ENCODE results near the gene PANK1.

Gene PANK1

GRCh38 chr10:89588671-89589070, 56.4 kb downstream of the PANK1 start:
- TF ChIP-seq GATA2 (IDR thresholded peaks at IDR 0.05; ENCODE audit: low read depth, low read length) (no peak), GATA3 (IDR thresholded peaks at IDR 0.05; ENCODE audit: low read depth, low read length) (no peak)

GRCh38 chr10:89582022-89582421, 63.0 kb downstream of the PANK1 start:
- no peak for TF ChIP-seq GATA2 (IDR thresholded peaks at IDR 0.05; ENCODE audit: low read depth, low read length)
- no peak for TF ChIP-seq GATA3 (IDR thresholded peaks at IDR 0.05; ENCODE audit: low read depth, low read length)

GRCh38 chr10:89580243-89580642, 64.8 kb downstream of the PANK1 start:
- no peak for TF ChIP-seq GATA3 (IDR thresholded peaks at IDR 0.05; ENCODE audit: low read depth, low read length)
- TF ChIP-seq GATA2 (IDR thresholded peaks at IDR 0.05; ENCODE audit: low read depth, low read length), result no peak

GRCh38 chr10:89576696-89577095, 68.3 kb downstream of the PANK1 start:
- TF ChIP-seq GATA2 (IDR thresholded peaks at IDR 0.05; ENCODE audit: low read depth, low read length), result no peak
- no peak for TF ChIP-seq GATA3 (IDR thresholded peaks at IDR 0.05; ENCODE audit: low read depth, low read length)

- no peak for TF ChIP-seq GATA3 (IDR thresholded peaks at IDR 0.05; ENCODE audit: low read depth, low read length)
These were observed 69.0 kb downstream of the PANK1 start for GRCh38 chr10:89576022-89576421.

- TF ChIP-seq GATA3 (IDR thresholded peaks at IDR 0.05; ENCODE audit: low read depth, low read length), result no peak
- TF ChIP-seq GATA2 (IDR thresholded peaks at IDR 0.05; ENCODE audit: low read depth, low read length), result no peak
These were observed 70.0 kb downstream of the PANK1 start for GRCh38 chr10:89575031-89575430.

GRCh38 chr10:89574368-89574767, 70.7 kb downstream of the PANK1 start:
- no peak for TF ChIP-seq GATA2 (IDR thresholded peaks at IDR 0.05; ENCODE audit: low read depth, low read length)
- no peak for TF ChIP-seq GATA3 (IDR thresholded peaks at IDR 0.05; ENCODE audit: low read depth, low read length)

- no peak for TF ChIP-seq GATA2 (IDR thresholded peaks at IDR 0.05; ENCODE audit: low read depth, low read length)
These were observed 77.3 kb downstream of the PANK1 start for GRCh38 chr10:89567576-89568245.

GRCh38 chr10:89566992-89567391, 78.0 kb downstream of the PANK1 start:
- TF ChIP-seq GATA3 (IDR thresholded peaks at IDR 0.05; ENCODE audit: low read depth, low read length) (no peak), GATA2 (IDR thresholded peaks at IDR 0.05; ENCODE audit: low read depth, low read length) (no peak)

- TF ChIP-seq GATA2 (IDR thresholded peaks at IDR 0.05; ENCODE audit: low read depth, low read length) (no peak), GATA3 (IDR thresholded peaks at IDR 0.05; ENCODE audit: low read depth, low read length) (no peak)
These were observed 78.7 kb downstream of the PANK1 start for GRCh38 chr10:89566095-89566950.

- TF ChIP-seq GATA2 (IDR thresholded peaks at IDR 0.05; ENCODE audit: low read depth, low read length), result no peak
- no peak for TF ChIP-seq GATA3 (IDR thresholded peaks at IDR 0.05; ENCODE audit: low read depth, low read length)
These were observed 79.9 kb downstream of the PANK1 start for GRCh38 chr10:89565180-89565579.

GRCh38 chr10:89563861-89564478, 81.1 kb downstream of the PANK1 start:
- TF ChIP-seq GATA3 (IDR thresholded peaks at IDR 0.05; ENCODE audit: low read depth, low read length), result no peak
- TF ChIP-seq GATA2 (IDR thresholded peaks at IDR 0.05; ENCODE audit: low read depth, low read length), result no peak

GRCh38 chr10:89563311-89563710, 81.7 kb downstream of the PANK1 start:
- no peak for TF ChIP-seq GATA3 (IDR thresholded peaks at IDR 0.05; ENCODE audit: low read depth, low read length)
- TF ChIP-seq GATA2 (IDR thresholded peaks at IDR 0.05; ENCODE audit: low read depth, low read length), result no peak

- TF ChIP-seq GATA3 (IDR thresholded peaks at IDR 0.05; ENCODE audit: low read depth, low read length) (no peak), GATA2 (IDR thresholded peaks at IDR 0.05; ENCODE audit: low read depth, low read length) (no peak)
These were observed 88.4 kb downstream of the PANK1 start for GRCh38 chr10:89556600-89556999.

All from SH-SY5Y (cell line).